Activated naive CD8-positive, alpha-beta T cell treated with anti-CD3 and anti-CD28 coated beads, Interleukin-2, amount 10 ng/mL, durations not matched to agents 7 days and 5 days (primary cell): ENCODE measurements around the gene CDC25C. TPM values are rescaled to one million over a fixed set of nuclear protein-coding genes. Genes with fewer than 3 reads are reported as not detected.
"Not testable (repeated sequence)": the region's sequence is repeated elsewhere in the genome, so short reads cannot be mapped to it uniquely, and the experiment has no call there.

Experiments used
- ATAC-seq: fragments of 150-1000 bp; cut with Tn5 transposase; one replicate; pipeline ENCODE4 v1.10.0; 2021; ENCODE audit warnings: low read depth, moderate library complexity
- POLR2A ChIA-PET: fragments of 350-600 bp; sonication (Branson Sonifier 250); formaldehyde crosslinking; loops from one replicate; lab custom pipeline; 2021; ENCODE audit warnings: antibody characterized with exemption; lab: Charles Lee
- DNase-seq: peaks from one replicate; pipeline ENCODE4 v3.0.0; 2021
- H3K27ac Mint-ChIP-seq: one replicate; pipeline ENCODE4 v1.8.0; 2022; ENCODE audit warnings: mild to moderate bottlenecking, mixed read lengths
- H3K27me3 Mint-ChIP-seq: one replicate; pipeline ENCODE4 v1.8.0; 2022; ENCODE audit warnings: mild to moderate bottlenecking, moderate library complexity, mixed read lengths
- H3K36me3 Mint-ChIP-seq: one replicate; pipeline ENCODE4 v1.8.0; 2021; ENCODE audit warnings: mild to moderate bottlenecking, mixed read lengths
- H3K4me1 Mint-ChIP-seq: one replicate; pipeline ENCODE4 v1.8.0; 2021; ENCODE audit warnings: mixed read lengths
- H3K4me3 Mint-ChIP-seq: one replicate; pipeline ENCODE4 v1.8.0; 2022; ENCODE audit warnings: mild to moderate bottlenecking, moderate library complexity, mixed read lengths
- H3K9me3 Mint-ChIP-seq: one replicate; pipeline ENCODE4 v1.8.0; 2021; ENCODE audit warnings: mixed read lengths
- total RNA-seq, 2 experiments: library from RNA; stranded (reverse); gene quantifications; one replicate each; pipeline ENCODE4 v1.2.3, GENCODE V29; 2021

Gene CDC25C
- total RNA-seq, 2 experiments from 2014 or later = 11.9 to 13.2 TPM

DNA sequence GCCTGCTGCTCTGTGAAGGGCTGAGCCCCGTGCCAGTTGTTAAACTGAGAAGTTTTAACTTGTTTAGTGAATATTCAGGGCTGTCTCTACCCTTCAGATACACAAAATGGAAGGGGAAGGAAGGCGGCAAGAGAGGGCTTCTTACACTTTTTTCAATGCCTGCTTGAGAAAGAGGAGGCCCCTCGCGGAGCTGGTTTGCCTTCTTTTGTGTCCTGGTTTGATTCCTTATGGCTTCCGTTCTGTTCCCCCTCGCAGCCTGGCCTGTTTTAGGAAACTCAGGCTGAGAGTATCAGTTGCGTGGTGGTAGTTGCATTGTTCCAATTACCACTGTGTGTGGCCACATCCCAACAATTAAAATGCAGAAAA is 7.5 kb upstream of the CDC25C start:
- DNase-seq (no peak), ATAC-seq (no peak)
- Mint-ChIP-seq H3K4me3 (peak overlapping the region; percentile 90), H3K4me1 (peaks cover 24% of the 10 kb centered on the region), H3K36me3 (peaks cover 10% of the 10 kb centered on the region), H3K27me3 (peaks cover 2% of the 10 kb centered on the region), H3K9me3 (no peaks in the 10 kb centered on the region), H3K27ac (peak overlapping the region; percentile 71)
- POLR2A ChIA-PET = interaction anchor here (0.8 to 6.7 kb wide), 6 partner anchors 12 to 161 kb away, joined by 3 to 132 read pairs (median 3); partner anchors contain the start of genes BRD8, CDC23, EGR1 and KDM3B

DNA sequence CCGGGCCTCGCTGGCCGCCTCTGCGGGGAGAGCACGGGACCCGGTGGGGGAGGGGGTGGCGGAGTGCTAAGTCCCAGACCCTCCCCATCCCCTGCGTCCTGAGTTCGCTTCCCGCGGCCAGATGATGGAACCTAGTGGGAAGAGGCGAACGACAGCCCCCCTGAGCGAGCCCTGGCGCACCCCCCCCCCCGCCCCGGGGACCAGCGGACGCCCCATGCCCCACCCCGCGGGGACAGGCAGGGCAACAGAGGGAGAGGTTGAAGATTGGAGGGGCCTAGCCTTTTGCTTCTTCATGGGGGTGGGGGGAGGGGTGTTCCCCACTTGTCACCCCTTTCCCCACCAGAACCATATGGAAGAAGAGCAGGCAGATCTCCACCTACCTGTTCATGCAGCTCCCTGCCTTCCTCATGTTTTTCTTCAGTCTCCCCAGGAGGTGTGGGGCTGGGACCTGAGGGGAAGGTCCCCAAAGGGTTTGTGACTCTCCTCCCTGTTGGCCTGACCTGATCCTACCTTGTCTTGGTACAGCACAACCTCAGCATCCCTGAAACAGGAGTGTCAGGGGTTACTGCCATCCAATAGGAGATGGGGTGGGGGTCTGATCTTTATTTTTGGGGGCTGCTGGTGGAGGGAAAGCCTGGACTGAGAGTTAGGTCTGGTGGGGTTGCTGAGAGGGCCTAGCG is 6.9 kb upstream of the CDC25C start:
- ATAC-seq (peak; percentile 6), DNase-seq (peak; percentile 49)
- Mint-ChIP-seq H3K36me3 (peaks cover 10% of the 10 kb centered on the region), H3K4me3 (peak overlapping the region; percentile 90), H3K4me1 (peaks cover 24% of the 10 kb centered on the region), H3K27me3 (peaks cover 2% of the 10 kb centered on the region), H3K9me3 (no peaks in the 10 kb centered on the region), H3K27ac (peak overlapping the region; percentile 71)
- POLR2A ChIA-PET = interaction anchor here (0.6 to 6.7 kb wide), 13 partner anchors 13 to 305 kb away, joined by 3 to 132 read pairs (median 5); partner anchors contain the start of genes BRD8, EGR1, ETF1 and HSPA9

DNA sequence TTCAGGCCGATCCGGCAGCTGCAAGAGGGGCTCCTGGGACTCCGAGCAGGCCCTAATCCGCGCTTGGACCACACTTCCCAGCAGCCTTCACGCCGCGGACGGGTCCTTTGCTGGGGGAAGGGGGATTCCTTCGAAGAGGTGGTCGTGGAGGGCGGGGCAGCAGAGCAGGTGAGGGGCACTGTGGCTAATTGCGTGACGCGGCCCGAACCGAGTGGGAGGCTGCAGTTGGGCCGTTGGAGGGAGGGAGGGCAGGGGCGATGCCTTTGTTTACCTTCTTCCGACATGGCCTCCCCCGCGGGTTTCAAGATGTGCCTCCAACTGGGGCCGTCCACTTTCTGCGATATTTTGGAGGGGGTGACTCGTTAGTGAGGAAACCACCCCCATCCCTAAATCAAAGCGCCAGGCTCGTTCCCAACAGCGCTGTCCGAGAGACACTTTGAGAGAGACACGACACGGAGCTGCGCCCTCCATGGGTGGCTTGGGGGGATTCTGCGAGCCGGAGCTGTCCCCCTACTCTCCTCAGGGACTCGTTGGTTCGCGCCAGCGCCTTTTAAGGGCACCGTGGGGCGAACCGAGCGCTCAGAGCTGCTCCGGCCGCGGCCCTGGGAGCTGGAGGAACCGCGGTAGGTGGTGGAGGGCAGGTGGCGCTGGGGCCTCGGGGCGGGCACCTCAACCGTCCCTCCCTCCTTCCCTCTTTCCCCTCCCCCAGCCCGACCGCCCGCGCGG is 6.2 kb upstream of the CDC25C start, which contains the start of gene FAM53C:
Gene FAM53C, plus strand, starts transcription at position 582 of the 726 bp plus-strand sequence. CDS start 3,070 bp downstream, outside the sequence.
- H3K4me1 Mint-ChIP-seq = peaks cover 26% of the 10 kb centered on the region
- peak; percentile 88 for ATAC-seq
- H3K27ac Mint-ChIP-seq = peak within 1 kb of the TSS; percentile 98
- DNase-seq = peak; percentile 97
- POLR2A ChIA-PET = interaction anchor here (0.6 to 6.7 kb wide), 14 partner anchors 8 to 304 kb away, joined by 3 to 132 read pairs (median 4); partner anchors contain the start of genes BRD8, CDC23, EGR1 and ETF1
- peaks cover 2% of the 10 kb centered on the region for H3K27me3 Mint-ChIP-seq
- H3K4me3 Mint-ChIP-seq = peak within 1 kb of the TSS; percentile 90
- H3K36me3 Mint-ChIP-seq = peaks cover 7% of the 10 kb centered on the region
- no peaks in the 10 kb centered on the region for H3K9me3 Mint-ChIP-seq

DNA sequence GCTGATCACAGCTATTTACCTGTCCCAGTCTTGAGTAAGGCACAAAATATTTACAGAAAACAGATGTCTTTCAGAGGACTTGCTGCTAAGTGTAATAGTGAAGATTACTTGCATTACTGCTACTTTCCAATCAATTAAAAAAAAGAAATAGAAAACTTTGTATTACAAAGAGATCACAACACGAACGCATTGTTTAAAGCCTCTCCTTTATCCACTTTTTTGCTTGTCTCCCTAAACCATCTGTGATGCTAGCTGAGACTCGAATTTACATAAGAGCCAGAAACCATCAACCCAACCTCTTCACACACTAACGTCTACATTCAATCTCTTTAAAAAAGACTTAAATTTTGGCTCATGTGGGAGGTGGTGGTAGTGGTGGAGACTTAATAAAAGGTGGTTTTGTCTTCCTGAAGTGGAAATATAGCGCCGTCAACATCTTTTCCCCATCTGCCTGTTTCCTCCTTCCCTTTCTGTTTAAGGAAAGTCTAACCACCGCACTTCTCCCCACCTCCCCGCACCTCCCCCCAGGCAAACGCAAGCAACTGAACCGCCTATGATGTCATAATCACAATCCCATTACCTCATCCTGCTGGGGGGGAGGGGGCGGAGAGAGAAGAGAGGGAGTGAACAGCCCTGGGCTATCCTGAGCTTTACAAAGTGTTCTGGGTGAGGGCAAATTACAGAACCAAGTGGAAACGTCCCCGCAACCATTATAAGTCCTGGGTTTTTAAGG is 5.5 kb upstream of the CDC25C start:
- Mint-ChIP-seq H3K4me1 (peaks cover 27% of the 10 kb centered on the region), H3K36me3 (peaks cover 7% of the 10 kb centered on the region), H3K4me3 (peak overlapping the region; percentile 90), H3K9me3 (no peaks in the 10 kb centered on the region), H3K27me3 (peaks cover 2% of the 10 kb centered on the region), H3K27ac (peak overlapping the region; percentile 98)
- DNase-seq = no peak
- POLR2A ChIA-PET = interaction anchor here (0.7 to 6.7 kb wide), 8 partner anchors 9 to 303 kb away, joined by 3 to 132 read pairs (median 6); partner anchors contain the start of genes BRD8, CDC23, EGR1 and ETF1
- peak; percentile 9 for ATAC-seq

DNA sequence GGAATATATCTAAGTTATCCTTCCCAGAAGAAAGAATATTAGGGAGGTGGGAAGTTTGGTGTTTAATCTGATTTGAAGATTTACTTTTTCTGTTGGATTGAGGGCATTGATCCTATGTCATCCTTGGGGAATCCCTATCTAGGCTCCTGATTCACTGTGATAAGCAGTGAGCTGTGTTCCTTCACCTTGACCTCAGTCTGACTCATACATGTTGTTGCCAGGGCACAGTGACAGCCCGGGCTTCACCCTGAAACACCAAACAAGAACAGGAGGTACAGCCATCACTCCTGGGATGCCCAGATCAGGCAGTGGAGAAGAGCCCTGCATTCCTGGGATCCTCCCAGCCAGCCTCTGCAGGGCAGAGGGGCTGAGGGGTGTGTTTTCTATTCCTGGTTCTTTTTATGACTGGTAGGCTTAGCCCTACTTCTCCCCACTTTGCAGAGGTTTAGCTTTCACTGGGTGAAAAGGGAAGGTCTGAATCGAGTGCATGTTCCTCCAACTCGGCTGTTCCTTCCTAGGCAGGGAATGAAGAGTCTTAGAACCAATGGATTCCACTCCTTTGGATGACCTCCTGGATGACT is 3.4 kb upstream of the CDC25C start:
- Mint-ChIP-seq H3K4me1 (peaks cover 29% of the 10 kb centered on the region), H3K27me3 (peaks cover 2% of the 10 kb centered on the region), H3K9me3 (no peaks in the 10 kb centered on the region), H3K4me3 (no peak overlapping the region), H3K36me3 (peaks cover 3% of the 10 kb centered on the region), H3K27ac (no peak overlapping the region)
- no peak for ATAC-seq
- DNase-seq = no peak
- POLR2A ChIA-PET = no interaction called here

DNA sequence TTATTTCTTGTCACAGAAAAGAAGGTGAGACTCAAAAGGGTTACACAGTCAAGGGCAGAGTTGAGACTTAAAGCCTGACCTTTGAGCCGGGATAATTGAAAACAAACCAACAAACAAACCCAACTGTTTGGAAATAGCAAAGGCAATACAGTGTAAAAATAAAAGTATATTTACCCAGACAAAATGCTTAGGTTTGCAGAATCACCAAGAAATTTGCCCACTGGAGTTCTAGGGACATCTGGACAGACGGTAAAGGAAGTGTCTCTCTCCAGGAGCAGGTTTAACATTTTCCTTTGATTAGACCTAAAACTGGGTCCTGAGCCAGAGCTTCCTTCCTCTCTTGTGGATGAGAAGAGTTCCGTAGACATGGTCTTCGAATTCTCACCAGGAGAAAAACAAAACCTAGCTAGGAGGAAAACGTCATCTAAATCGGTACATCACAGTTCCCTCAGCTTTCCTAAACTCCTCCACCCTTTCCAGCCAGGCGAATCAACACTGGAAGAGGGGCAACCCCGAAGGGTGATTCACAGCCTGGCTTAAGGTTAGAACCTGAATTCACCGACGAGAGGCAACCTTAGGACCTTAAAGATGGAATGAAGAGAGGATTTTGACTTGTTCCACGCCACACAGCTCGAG is 673 bp downstream of the CDC25C start:
- Mint-ChIP-seq H3K27ac (peak overlapping the region; percentile 92), H3K36me3 (peaks cover 5% of the 10 kb centered on the region), H3K4me3 (peak overlapping the region; percentile 87), H3K4me1 (peaks cover 20% of the 10 kb centered on the region), H3K9me3 (no peaks in the 10 kb centered on the region), H3K27me3 (peaks cover 2% of the 10 kb centered on the region)
- no peak for ATAC-seq
- no peak for DNase-seq
- POLR2A ChIA-PET = interaction anchor here (0.5 to 3.3 kb wide), 6 partner anchors 16 to 153 kb away, joined by 3 to 58 read pairs (median 4); partner anchors contain the start of genes CDC23, KDM3B and KIF20A

DNA sequence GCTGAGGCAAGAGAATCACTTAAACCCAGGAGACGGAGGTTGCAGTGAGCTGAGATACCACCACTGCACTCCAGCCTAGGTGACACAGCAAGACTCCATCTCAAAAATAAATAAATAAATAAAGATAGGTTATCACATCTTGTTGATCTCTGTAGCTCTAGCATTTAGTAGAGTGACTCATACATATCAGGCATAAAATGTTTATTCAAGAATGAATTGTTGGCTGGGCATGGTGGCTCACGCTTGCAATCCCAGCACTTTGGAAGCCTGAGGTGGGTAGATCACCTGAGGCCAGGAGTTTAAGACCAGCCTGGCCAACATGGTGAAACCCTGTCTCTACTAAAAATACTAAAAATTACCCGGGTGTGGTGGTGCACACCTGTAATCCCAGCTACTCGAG is 13.4 kb downstream of the CDC25C start:
- not testable (repeated sequence) for H3K4me3 Mint-ChIP-seq, H3K27me3 Mint-ChIP-seq, ATAC-seq, H3K9me3 Mint-ChIP-seq, H3K27ac Mint-ChIP-seq, H3K4me1 Mint-ChIP-seq, DNase-seq
- peaks cover 30% of the 10 kb centered on the region for H3K36me3 Mint-ChIP-seq
- POLR2A ChIA-PET = interaction anchor here (0.6 kb wide), 1 partner anchor 27 kb away, joined by 3 read pairs; no protein-coding TSS in a partner anchor

DNA sequence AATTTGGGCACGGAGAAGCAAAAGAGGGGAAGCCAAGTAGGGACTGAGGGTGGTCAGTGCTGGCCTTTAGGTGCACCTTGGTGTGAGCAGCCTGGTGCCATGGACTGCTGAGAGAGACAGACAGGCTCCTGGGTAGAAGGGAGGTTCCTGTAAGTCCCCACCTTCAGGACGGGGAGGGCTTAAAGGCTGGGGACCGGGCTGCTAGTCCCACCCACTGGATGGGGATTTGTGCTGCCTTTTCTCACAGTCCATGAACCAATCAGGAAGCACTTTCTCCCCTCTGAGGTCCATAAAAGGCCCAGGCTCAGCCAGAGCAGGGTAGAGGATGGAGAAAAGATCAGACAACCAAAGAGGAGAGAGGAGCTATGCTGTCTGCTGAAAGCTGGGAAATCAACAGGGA is 15.2 kb downstream of the CDC25C start:
- H3K9me3 Mint-ChIP-seq = no peaks in the 10 kb centered on the region
- no peak for DNase-seq
- POLR2A ChIA-PET = interaction anchor here (0.8 to 1.7 kb wide), 2 partner anchors 15 to 21 kb away, joined by 4 to 6 read pairs; partner anchors contain the start of gene CDC25C

DNA sequence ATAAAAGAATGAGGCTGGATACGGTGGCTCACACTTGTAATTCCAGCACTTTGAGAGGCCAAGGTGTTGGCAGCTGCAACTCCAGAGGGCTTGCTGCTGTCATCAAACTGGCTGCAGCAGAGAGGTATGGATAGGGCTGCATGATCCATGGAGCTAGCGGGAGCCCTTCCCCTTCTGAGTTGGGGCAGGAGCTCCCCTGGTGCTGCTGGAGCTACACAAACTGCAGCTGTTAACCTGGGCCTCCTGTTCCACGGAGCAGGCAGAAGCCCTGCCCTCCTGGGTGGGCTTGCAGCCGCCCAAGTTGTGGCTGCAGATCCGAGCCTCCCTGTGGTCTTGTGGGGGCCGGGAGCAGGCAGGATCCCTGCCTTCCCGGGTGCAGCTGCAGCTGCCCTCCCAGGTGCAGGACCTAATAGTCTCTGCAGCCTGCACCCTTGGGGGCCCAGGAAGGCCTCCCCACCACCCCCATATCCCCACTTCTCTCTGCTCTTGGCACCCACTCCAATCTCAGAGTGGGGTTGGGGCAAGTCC is 15.8 kb downstream of the CDC25C start:
- no peak for ATAC-seq
- Mint-ChIP-seq H3K27ac (no peak overlapping the region), H3K36me3 (peaks cover 35% of the 10 kb centered on the region), H3K27me3 (no peaks in the 10 kb centered on the region), H3K4me1 (no peaks in the 10 kb centered on the region), H3K9me3 (no peaks in the 10 kb centered on the region), H3K4me3 (no peak overlapping the region)
- POLR2A ChIA-PET = interaction anchor here (1.7 kb wide), 1 partner anchor 16 kb away, joined by 4 read pairs; the partner anchor contains the start of gene CDC25C
- no peak for DNase-seq

More for the DNA sequence above, 15.2 kb downstream of the CDC25C start:
- Mint-ChIP-seq H3K4me3 (no peak overlapping the region), H3K36me3 (peaks cover 38% of the 10 kb centered on the region), H3K27me3 (no peaks in the 10 kb centered on the region), H3K27ac (no peak overlapping the region), H3K4me1 (no peaks in the 10 kb centered on the region)
- ATAC-seq = no peak

DNA sequence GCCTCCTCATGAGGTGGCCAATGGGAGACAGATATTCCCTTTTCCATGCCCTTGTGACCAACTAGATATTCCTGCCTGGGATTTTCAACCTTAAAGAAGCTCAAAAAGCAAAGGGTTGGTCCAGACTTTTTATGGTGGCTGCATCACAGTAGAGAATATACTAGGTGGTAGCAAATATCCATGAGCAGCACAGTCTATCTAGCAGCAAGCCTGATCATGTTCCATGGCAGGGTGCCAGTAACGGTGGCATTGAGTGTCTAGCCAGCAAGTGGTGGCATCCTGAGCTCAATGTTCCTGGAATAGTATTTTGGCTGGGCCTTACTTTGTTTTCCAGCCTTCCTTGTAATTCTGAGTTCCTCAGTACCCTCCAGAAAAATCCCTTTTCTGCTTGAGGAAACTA is 25.8 kb downstream of the CDC25C start:
- Mint-ChIP-seq H3K9me3 (no peaks in the 10 kb centered on the region), H3K36me3 (peaks cover 22% of the 10 kb centered on the region), H3K27ac (no peak overlapping the region), H3K4me3 (no peak overlapping the region), H3K4me1 (no peaks in the 10 kb centered on the region), H3K27me3 (no peaks in the 10 kb centered on the region)
- ATAC-seq = no peak
- no peak for DNase-seq
- POLR2A ChIA-PET = no interaction called here

DNA sequence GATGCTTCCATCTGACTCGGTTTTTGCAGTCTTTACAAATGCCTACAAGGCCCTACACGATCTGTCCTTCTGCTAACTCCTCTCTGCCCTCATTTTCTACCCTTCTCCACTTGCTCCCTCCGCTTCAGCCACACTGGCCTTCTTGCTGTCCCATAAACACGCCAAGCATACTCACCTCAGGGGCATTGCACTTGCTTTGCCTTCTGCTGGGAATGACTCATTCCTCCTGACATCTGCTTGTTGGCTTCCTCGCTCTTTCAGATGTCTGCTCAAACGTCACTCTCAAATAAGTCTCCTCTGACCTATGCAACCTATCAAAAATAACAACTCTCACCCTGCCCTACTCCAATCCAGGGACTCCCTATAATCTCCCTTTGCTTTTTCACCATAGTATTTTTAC is 28.2 kb downstream of the CDC25C start:
- ATAC-seq (no peak), DNase-seq (no peak)
- POLR2A ChIA-PET = interaction anchor here (0.6 kb wide), 1 partner anchor 136 kb away, joined by 3 read pairs; no protein-coding TSS in a partner anchor
- H3K9me3 Mint-ChIP-seq = no peaks in the 10 kb centered on the region
- no peaks in the 10 kb centered on the region for H3K4me1 Mint-ChIP-seq
- no peak overlapping the region for H3K27ac Mint-ChIP-seq
- no peak overlapping the region for H3K4me3 Mint-ChIP-seq
- no peaks in the 10 kb centered on the region for H3K27me3 Mint-ChIP-seq
- peaks cover 23% of the 10 kb centered on the region for H3K36me3 Mint-ChIP-seq

DNA sequence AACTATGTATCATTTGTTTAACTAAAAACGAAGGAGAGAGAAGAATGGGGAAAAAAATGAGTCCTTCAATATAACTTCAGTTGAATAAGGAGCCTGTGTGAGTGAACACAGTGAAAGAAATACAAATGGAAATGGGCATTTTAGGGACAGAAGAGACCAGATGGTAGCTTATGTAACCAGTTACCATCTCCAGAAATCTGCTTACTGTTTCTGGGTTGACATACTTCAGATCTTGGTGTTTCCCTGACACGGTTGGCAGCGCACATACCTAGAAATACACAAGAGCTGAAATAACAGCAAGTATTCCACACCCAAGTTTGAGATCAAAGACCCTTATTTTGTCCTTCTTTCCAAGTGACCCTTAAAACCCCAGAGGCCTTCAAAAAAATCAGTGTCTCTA is 42.3 kb downstream of the CDC25C start:
- Mint-ChIP-seq H3K27ac (no peak overlapping the region), H3K9me3 (no peaks in the 10 kb centered on the region), H3K4me3 (no peak overlapping the region), H3K27me3 (no peaks in the 10 kb centered on the region), H3K4me1 (peaks cover 3% of the 10 kb centered on the region), H3K36me3 (peaks cover 21% of the 10 kb centered on the region)
- POLR2A ChIA-PET = no interaction called here
- DNase-seq (no peak), ATAC-seq (no peak)
